Psoas muscle (tissue), 8 donors: ENCODE measurements around the gene DMD. TPM values are rescaled to one million over a fixed set of nuclear protein-coding genes. Genes with fewer than 3 reads are reported as not detected.
A peak's percentile ranks its signal among the peaks of the same experiment; 100 is the strongest.

Experiments used
- ATAC-seq, 4 donors: fragments of 200-7000 bp; cut with Tn5 transposase; one replicate each; pipeline ENCODE4 v1.9.1; 2020; ENCODE audit warnings: moderate library complexity in 3 of 4, mild to moderate bottlenecking in 2 of 4
- DNase-seq, 2 donors: peaks; one replicate each; pipeline ENCODE4 v3.0.0-alpha.2; 2020
- H3K27ac ChIP-seq: fragments of 200-600 bp; one replicate; pipeline ENCODE4 v1.8.0; 2022
- H3K27me3 ChIP-seq, 3 donors: fragments of 200-600 bp in 1 of 3; one replicate each; pipeline versions ENCODE4 v1.6.1 to v1.8.0; 2013 to 2022; ENCODE audit warnings: low read length in 2 of 3, mild to moderate bottlenecking in 2 of 3, moderate library complexity in 1 of 3; ENCODE audit not compliant: insufficient read depth in 3 of 3
- H3K36me3 ChIP-seq, 2 donors: fragments of 200-600 bp in 1 of 2; one replicate each; pipeline versions ENCODE4 v1.6.1 to v1.8.0; 2013 to 2022; ENCODE audit warnings: low read depth in 1 of 2, mild to moderate bottlenecking in 1 of 2, moderate library complexity in 1 of 2; ENCODE audit not compliant: insufficient read depth in 1 of 2
- H3K4me1 ChIP-seq: fragments of 200-600 bp; one replicate; pipeline ENCODE4 v1.8.0; 2022
- H3K4me3 ChIP-seq: fragments of 200-600 bp; one replicate; pipeline ENCODE4 v1.8.0; 2022; ENCODE audit warnings: mild to moderate bottlenecking
- H3K9me3 ChIP-seq: fragments of 200-600 bp; one replicate; pipeline ENCODE4 v1.8.0; 2022
- CTCF ChIP-seq: fragments of 200-600 bp; IDR thresholded peaks from one replicate; pipeline ENCODE4 v1.8.0; 2022; ENCODE audit warnings: antibody characterized with exemption
- WGBS, 3 donors: extraction: QIAGEN DNeasy Blood & Tissue Kit; methylation state at CpG; one replicate each; pipeline versions ENCODE4 v1.1.6 to v1.1.7; 2013; 5-methylcytosine and 5-hydroxymethylcytosine counted together
- intact Hi-C, 2 donors: fragments of 100-400 bp; cut with DNase I; formaldehyde crosslinking; loops; one replicate each; pipeline versions ENCODE4 v1.11.0 to v1.14.2; 2022
- polyA plus RNA-seq, 3 donors: library from polyadenylated mRNA; stranded (reverse); fragments of 200-250 nt; gene quantifications; one replicate each; pipeline ENCODE4 v1.2.3, GENCODE V29; 2013
- total RNA-seq, 4 donors: library from RNA; stranded (reverse); fragmentation: NEBNext Ultra II Directional in 2 of 4; extraction: Animal tissue kit (Norgen Biotek cat#: 25700) in 2 of 4; gene quantifications; one replicate each; pipeline versions ENCODE4 v1.2.1 to v1.2.4, GENCODE V29; 2021 to 2023
- donor health status: healthy with polysubstance abuse.
- donor health status: DM: no; HTN: no; CAD: no; lungs with moderate emphysema.
- donor health status: Bipolar disorder and iron deficiency.
- donor health status: healthy.
- donor health status: DM: yes; HTN: yes; CAD: no.
- donor health status: DM: no; HTN: no; CAD: no.
- donor health status: DM: no; HTN: no; CAD: no.
- donor health status: DM: yes; HTN: yes; CAD: no.

Gene DMD
- total and polyA plus RNA-seq, 7 donors: 6.8 to 170 (median 86.5) TPM

GRCh38 chrX:32472364-32472763 is 739.0 kb downstream of the DMD start:
- Histone ChIP-seq H3K9me3 (no peaks in the 10 kb centered on the region), H3K27ac (no peak overlapping the region), H3K36me3 (peaks cover 0 to 12% of the 10 kb centered on the region in 2 donors), H3K27me3 (no peaks in the 10 kb centered on the region), H3K4me1 (no peaks in the 10 kb centered on the region), H3K4me3 (no peak overlapping the region)
- intact Hi-C loops: no loop called here
- 71 to 87% (median 86%) methylated on average over 3 of the region's 3 CpGs for WGBS, 3 donors
- ATAC-seq (no peak), DNase-seq (no peak)
- TF ChIP-seq CTCF: no peak

GRCh38 chrX:32455704-32456103 is 755.6 kb downstream of the DMD start:
- no peak for DNase-seq
- no peak for ATAC-seq
- Histone ChIP-seq H3K36me3 (no peaks in the 10 kb centered on the region), H3K27ac (no peak overlapping the region), H3K4me1 (no peaks in the 10 kb centered on the region), H3K9me3 (no peaks in the 10 kb centered on the region), H3K27me3 (no peaks in the 10 kb centered on the region), H3K4me3 (no peak overlapping the region)
- 82 to 92% (median 91%) methylated on average over 2 of the region's 2 CpGs for WGBS, 3 donors
- no peak for TF ChIP-seq CTCF
- intact Hi-C loops: no loop called here

GRCh38 chrX:32451954-32452695 is 759.2 kb downstream of the DMD start:
- TF ChIP-seq CTCF: no peak
- ATAC-seq (peak in 3 of 4 donors; percentile 51 to 72 (median 61)), DNase-seq (no peak)
- H3K27ac ChIP-seq: no peak overlapping the region
- H3K9me3 ChIP-seq: no peaks in the 10 kb centered on the region
- 45 to 83% (median 72%) methylated on average over 3 of the region's 3 CpGs for WGBS, 3 donors
- no peak overlapping the region for H3K4me3 ChIP-seq
- intact Hi-C loops: no loop called here
- H3K36me3 ChIP-seq: no peaks in the 10 kb centered on the region
- H3K27me3 ChIP-seq: no peaks in the 10 kb centered on the region
- H3K4me1 ChIP-seq: no peaks in the 10 kb centered on the region

GRCh38 chrX:32448945-32449344 is 762.4 kb downstream of the DMD start:
- Histone ChIP-seq H3K4me1 (no peaks in the 10 kb centered on the region), H3K36me3 (no peaks in the 10 kb centered on the region), H3K4me3 (no peak overlapping the region), H3K27me3 (no peaks in the 10 kb centered on the region), H3K27ac (no peak overlapping the region), H3K9me3 (no peaks in the 10 kb centered on the region)
- TF ChIP-seq CTCF: no peak
- WGBS, 3 donors: 51 to 65% (median 57%) methylated on average over 2 of the region's 2 CpGs
- ATAC-seq (no peak), DNase-seq (no peak)
- intact Hi-C loops: no loop called here

GRCh38 chrX:32448320-32448719 is 763.0 kb downstream of the DMD start:
- TF ChIP-seq CTCF: no peak
- ATAC-seq (peak in 3 of 4 donors; percentile 50 to 61 (median 51)), DNase-seq (no peak)
- no peak overlapping the region for H3K27ac ChIP-seq
- no peak overlapping the region for H3K4me3 ChIP-seq
- H3K36me3 ChIP-seq: no peaks in the 10 kb centered on the region
- WGBS, 3 donors: 59 to 85% (median 76%) methylated on average over 1 of the region's 1 CpG
- H3K27me3 ChIP-seq: no peaks in the 10 kb centered on the region
- H3K4me1 ChIP-seq: no peaks in the 10 kb centered on the region
- intact Hi-C loops: no loop called here
- H3K9me3 ChIP-seq: no peaks in the 10 kb centered on the region
